Measurements from ENCODE around the gene PAX7.
"Not testable (repeated sequence)": the region's sequence is repeated elsewhere in the genome, so short reads cannot be mapped to it uniquely, and the experiment has no call there.

The PAX7 gene

DNA sequence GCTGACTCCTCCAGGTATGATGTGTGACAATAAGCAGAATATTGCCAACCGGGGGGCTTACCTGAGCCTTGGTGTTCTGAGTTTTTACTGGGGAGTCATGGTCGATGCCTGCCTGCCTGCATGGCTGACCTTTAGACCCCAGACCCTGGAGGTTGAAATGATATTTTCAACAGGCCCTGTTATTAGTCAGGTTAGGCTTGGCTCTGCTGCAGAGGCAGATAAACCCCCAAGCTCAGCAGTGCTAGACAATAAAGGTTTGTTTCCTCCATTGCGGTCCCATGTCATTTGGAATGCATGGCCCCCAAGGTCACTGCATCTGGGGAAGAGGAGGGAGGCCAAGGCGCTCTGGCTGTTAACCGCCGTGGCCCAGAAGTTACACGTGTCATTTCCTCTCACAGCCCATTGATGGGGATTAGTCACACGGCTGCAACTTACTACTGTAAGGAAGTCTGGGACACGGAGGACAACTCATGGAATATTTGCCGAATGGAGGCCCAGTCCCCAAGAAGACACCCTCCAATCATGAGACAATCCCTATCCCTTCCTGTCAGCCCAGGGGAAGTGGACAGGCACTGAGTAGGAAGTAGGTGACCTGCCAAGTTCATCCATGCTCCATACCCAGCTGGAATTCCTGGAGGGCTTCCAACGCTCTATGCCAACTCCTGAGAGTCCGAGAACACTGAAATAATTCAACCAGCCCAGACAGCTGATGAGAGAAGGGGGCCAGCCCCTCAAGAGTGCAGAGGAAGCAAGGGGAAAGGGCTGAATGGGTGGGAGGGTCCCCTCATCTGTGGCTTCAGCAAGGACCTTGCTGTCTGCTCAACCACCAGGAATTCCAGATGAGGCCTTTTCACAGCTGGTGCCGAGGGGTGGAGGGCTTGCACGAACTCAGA, 131.5 kb downstream of the PAX7 start:
- H3K4me3 ChIP-seq (ENCODE audit: low read depth, low read length), result no peak overlapping the region
- TF ChIP-seq, protein P1, sequence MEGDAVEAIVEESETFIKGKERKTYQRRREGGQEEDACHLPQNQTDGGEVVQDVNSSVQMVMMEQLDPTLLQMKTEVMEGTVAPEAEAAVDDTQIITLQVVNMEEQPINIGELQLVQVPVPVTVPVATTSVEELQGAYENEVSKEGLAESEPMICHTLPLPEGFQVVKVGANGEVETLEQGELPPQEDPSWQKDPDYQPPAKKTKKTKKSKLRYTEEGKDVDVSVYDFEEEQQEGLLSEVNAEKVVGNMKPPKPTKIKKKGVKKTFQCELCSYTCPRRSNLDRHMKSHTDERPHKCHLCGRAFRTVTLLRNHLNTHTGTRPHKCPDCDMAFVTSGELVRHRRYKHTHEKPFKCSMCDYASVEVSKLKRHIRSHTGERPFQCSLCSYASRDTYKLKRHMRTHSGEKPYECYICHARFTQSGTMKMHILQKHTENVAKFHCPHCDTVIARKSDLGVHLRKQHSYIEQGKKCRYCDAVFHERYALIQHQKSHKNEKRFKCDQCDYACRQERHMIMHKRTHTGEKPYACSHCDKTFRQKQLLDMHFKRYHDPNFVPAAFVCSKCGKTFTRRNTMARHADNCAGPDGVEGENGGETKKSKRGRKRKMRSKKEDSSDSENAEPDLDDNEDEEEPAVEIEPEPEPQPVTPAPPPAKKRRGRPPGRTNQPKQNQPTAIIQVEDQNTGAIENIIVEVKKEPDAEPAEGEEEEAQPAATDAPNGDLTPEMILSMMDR (IDR thresholded peaks at IDR 0.05; ENCODE audit: low read depth, low read length), result no peak
- no peak for DNase-seq (ENCODE audit: low read depth, low spot score)
- in situ Hi-C loops (cut with HindIII; ENCODE audit: low sequenced_read_pairs), result no loop called here

DNA sequence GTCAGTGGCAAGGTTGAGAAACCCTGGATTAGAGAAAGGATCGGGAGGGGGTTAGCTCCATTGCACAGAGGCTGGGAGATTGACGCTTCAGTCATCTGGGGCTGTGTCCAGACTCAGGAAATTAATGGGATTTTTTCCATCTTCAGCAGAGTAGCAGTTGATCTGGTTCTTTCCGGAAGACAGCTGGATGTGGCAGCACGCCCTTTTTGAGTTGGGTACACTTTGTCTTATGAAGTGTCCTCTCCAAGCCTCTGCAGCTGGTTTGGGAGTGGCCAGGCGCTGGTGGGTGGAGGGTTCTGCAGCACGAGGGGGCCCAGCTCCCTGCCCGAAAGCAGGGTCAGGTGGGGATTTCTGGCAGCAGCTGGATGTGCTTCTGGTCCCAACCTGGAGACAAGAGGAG, 133.7 kb downstream of the PAX7 start:
- in situ Hi-C loops (cut with HindIII; ENCODE audit: low sequenced_read_pairs), result no loop called here
- TF ChIP-seq, protein P1 (IDR thresholded peaks at IDR 0.05; ENCODE audit: low read depth, low read length), result no peak
- H3K4me3 ChIP-seq (ENCODE audit: low read depth, low read length), result no peak overlapping the region
- no peak for DNase-seq (ENCODE audit: low read depth, low spot score)

DNA sequence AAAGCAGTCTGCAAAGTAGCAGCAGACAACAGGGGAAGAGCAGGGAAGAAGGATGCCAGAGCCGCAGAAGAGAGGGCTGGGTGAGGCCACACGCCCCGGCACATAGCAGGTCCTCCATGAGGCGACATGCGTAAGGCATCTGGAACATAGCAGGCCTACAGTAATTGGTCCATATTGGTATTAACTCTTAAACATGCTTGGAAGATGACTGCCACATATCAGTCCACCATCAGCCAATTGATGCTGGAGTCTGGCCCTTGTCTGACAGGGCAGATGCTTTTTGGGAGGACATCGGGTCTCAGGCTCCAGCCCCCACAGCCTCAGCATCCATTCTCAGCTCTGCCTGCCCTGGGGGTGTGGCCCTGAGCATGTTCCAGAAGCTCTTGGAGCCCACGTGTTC, 135.1 kb downstream of the PAX7 start:
- H3K4me3 ChIP-seq (ENCODE audit: low read depth, low read length), result no peak overlapping the region

DNA sequence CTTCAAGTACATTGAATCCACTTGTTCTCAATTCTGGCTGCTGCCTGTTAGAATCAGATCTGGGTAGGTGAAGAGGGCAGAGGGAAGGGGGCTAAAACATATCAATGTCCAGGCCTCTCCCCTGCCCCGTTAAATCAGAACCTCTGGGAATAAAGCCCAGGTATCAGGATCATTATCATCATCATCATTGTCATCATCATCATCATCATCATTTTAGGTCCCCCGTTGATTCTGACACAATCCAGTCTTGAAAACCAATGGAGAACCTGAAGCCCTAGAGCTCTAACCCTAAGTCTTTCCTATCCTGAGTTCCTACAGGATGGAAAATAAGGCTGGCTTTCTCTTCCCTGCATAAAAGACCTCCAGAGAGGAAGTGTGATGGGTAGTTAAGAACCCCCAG, 135.7 kb downstream of the PAX7 start:
- DNase-seq (ENCODE audit: low read depth, low spot score), result no peak
- H3K4me3 ChIP-seq (ENCODE audit: low read depth, low read length), result no peak overlapping the region
- in situ Hi-C loops (cut with HindIII; ENCODE audit: low sequenced_read_pairs), result no loop called here
- TF ChIP-seq, protein P1 (IDR thresholded peaks at IDR 0.05; ENCODE audit: low read depth, low read length), result no peak

More for the DNA sequence above, 135.1 kb downstream of the PAX7 start:
- DNase-seq (ENCODE audit: low read depth, low spot score), result no peak
- in situ Hi-C loops (cut with HindIII; ENCODE audit: low sequenced_read_pairs), result no loop called here
- TF ChIP-seq, protein P1 (IDR thresholded peaks at IDR 0.05; ENCODE audit: low read depth, low read length), result no peak

DNA sequence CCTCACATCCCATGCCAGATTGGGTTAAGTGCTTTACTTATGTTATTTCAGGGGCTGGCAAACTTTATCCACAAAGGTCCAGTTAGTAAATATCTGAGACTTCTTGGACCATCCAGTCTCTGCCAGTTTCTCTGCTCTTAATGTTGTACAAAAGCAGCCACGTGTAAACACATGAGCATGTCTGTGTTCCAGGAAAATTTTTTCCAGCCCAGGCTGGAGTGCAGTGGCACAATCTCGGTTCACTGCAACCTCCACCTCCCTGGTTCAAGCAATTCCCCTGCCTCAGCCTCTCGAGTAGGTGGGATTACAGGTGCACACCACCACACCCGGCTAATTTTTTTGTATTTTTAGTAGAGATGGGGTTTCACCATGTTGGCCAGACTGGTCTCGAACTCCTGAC, 136.9 kb downstream of the PAX7 start:
- H3K4me3 ChIP-seq (ENCODE audit: low read depth, low read length); DNase-seq (ENCODE audit: low read depth, low spot score); in situ Hi-C loops (cut with HindIII; ENCODE audit: low sequenced_read_pairs): not testable (repeated sequence)

DNA sequence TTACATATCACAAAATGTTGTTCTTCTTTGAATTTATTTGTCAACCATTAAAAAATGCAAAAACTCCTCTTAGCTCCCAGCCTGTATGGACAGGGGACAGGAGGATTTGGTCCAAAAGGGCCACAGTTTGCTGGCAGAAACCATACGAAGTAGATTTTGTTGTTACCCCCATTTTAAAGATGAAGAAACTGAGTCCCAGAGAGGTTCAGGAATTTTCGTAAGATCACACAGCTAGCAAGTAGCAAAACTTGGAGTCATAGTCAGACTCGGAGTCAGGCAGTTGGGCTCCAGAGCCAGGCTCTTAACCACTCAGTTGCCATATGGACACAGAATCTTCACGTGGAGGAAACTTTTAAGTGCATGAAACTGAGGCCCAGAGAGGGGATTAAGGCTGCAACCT, 137.4 kb downstream of the PAX7 start:
- in situ Hi-C loops (cut with HindIII; ENCODE audit: low sequenced_read_pairs), result no loop called here
- TF ChIP-seq, protein P1 (IDR thresholded peaks at IDR 0.05; ENCODE audit: low read depth, low read length), result no peak
- no peak for DNase-seq (ENCODE audit: low read depth, low spot score)
- H3K4me3 ChIP-seq (ENCODE audit: low read depth, low read length), result no peak overlapping the region

DNA sequence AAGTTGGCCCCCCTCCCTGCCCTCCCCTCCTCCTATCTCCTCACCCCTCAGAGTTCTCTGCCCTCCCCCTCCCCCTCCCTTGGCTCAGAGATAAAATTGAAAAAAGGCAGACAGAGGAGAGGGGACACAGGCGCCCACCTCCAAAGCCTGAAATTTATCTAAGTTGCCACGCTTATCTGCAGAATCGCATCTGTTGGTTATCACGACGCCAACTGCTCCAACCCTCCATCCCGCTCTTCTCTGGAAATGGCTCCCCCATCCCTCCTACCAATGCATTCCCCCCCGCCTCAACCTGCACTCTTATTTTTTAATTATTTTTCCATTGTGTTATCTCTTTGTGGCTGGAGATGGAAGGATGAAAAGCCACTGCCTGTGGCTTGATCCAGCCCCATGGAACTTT, 138.5 kb downstream of the PAX7 start:
- TF ChIP-seq, protein P1 (IDR thresholded peaks at IDR 0.05; ENCODE audit: low read depth, low read length), result no peak
- DNase-seq (ENCODE audit: low read depth, low spot score), result no peak
- no peak overlapping the region for H3K4me3 ChIP-seq (ENCODE audit: low read depth, low read length)
- in situ Hi-C loops (cut with HindIII; ENCODE audit: low sequenced_read_pairs), result no loop called here
